8988T (cell line): ENCODE measurements around the gene GJA5.
"Not testable (repeated sequence)": the region's sequence is repeated elsewhere in the genome, so short reads cannot be mapped to it uniquely, and the experiment has no call there.

ENCODE experiments used
- DNase-seq: peaks from one replicate; pipeline ENCODE4 v3.0.0; 2011

The GJA5 gene

DNA sequence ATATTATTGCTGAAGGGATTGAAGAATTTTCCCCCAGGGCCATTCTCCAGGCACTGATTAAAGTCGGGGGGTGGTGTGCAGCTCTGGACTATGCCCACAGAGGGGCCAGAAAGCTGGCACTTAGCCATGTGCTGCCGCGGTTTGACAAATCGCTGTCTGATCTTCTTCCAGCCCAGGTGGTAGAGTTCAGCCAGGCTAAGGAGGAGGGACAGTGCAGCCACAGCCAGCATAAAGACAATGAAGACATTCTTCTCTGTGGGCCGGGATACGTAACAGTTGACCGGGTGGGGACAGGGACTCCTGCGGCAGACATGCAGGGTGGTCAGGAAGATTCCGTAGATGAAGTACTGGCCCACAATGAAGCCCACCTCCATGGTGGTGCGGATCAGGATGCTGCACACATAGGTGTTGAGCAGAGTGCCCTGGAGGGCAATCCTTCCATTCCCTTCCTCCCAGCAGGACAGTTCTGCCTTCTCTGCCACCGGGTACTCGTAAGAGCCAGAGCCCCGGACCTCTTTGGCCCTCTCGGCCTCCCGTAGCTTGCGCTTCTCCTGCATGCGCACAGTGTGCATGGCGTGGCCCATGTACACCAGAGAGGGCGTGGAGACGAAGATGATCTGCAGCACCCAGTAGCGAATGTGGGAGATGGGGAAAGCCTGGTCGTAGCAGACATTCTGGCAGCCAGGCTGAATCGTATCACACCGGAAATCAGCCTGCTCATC is 1.9 kb downstream of the GJA5 start:
- no peak for DNase-seq

GRCh38 chr1:147757015-147757990 is 3.1 kb downstream of the GJA5 start:
- DNase-seq = no peak

- DNase-seq = no peak
Observed at GRCh38 chr1:147756341-147756740, 4.1 kb downstream of the GJA5 start.

DNA sequence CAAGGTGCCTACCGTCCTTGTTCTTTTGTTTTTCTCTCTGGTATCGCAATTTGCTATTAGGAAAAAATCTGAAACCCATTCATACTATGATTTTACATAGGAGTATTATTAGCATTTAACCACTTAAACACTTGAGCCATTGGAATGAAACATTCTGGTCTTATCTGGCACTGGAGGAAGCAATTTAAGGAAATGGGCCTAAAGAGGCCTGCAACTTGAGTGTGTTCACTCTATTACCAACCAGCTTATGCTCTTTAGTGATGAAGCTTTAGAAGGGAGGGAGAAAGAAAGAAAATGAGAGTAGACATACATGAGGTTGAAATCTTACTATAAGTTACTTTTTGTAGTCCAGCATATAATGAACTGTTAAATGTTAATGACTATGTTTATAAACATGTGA is 5.7 kb downstream of the GJA5 start:
- DNase-seq = no peak

DNA sequence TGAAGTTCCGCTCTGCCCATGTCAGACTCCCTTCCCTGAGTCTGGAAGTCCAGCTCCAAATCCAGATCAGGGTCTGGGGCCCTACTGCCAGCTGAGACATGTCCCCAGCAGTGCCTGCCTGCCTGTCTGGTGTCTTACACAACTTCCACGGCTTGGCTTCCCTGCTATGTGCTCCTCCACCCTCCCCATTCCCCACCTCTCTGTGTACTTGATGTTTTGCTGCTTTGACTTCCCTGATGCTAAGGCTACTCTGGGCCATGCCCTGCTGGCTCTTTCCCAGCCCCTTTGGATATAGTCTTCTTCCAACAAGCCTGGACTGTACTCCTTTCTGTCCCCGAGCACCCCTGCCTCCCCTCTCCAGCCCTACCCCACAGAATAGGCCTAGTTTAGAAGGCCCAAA is 7.3 kb downstream of the GJA5 start:
- no peak for DNase-seq

GRCh38 chr1:147752511-147752910 is 7.9 kb downstream of the GJA5 start:
- DNase-seq = no peak

DNA sequence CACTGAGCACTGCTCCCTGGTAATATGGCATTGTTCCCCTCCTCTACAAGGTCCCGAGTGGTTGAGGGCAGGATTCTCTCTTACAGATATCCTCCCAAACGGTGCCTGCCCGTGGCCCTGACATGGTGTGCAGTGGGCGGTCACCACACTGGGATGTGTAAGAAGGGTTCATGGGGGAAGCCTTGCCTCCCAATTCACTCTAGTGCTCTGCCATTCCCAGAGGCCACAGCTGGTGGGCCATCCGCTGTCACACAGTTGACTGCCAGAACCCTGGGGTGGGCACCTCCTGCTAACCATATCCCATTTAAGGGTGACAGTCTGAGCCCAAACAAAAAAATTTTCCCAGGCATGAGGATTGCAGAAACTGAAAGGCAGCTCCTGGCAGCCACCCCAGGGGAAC is 9.1 kb downstream of the GJA5 start:
- no peak for DNase-seq

DNA sequence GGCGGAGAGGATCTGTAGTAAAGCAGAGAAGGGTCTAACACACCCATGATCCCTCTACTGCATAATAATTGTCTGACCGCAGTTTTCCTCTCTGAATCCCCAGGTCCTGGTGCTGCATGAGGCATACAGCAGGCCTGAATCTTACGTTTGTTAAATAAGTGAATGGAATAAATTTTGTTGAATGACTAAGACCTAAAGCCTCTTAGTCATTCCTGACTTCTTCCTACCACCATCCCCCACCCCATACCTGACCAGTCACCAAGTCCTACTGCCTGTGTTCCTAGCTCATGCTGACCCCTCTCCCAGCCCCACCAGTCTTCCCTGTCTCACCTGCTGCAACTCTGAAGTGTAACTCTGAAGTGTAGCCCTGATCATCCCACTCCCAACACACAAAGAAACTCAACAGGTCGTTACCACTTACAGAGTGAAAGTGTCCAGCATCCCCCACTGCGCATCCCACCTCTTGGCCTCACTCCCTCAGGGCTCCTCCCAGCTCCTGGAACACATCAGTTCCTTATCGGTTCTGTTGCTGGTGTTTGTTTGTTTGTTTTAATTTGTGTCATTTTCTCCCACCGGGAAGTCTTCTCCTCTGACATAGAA is 9.7 kb downstream of the GJA5 start:
- no peak for DNase-seq

DNA sequence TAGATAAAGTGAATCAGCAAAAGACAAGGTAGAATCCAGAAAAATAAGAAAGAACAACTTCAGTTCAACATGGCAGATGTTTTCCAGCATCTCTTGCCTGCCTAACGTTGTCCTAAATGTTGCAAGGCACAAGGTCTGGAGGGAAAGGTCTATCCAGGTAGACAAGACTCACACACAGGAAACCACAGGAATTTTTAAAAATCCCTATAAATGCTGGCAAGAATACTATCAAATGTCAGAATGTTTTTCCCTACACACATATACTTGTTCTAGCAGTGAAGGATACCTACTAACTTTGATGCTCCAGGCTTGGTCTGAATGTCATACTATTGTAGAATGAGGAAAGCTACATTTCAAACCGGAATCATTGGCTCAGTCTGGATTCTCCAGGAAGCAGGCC is 10.6 kb downstream of the GJA5 start:
- DNase-seq = no peak

GRCh38 chr1:147748676-147749350 is 11.6 kb downstream of the GJA5 start:
- DNase-seq = no peak

DNA sequence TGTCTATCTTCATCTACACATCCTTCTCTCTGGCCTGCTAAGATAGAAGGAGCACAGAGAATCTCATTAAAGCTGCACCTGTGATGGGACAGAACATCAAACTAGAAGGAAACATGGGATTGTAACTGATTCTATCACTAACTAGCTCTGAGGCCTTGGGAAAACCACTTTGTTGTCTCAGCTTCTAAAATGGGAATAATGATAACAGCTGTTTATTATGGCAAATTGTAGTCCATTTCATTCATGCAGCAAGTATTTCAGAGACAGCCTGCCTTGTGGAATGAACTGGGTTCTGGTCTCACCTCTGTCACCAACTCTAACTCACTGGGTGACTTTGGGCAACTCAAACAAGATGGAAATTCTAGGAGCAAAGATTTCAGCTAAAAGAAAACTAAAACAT is 12.4 kb downstream of the GJA5 start:
- DNase-seq = no peak

GRCh38 chr1:147745271-147745670 is 15.1 kb downstream of the GJA5 start:
- DNase-seq = no peak

GRCh38 chr1:147741065-147741464 is 19.3 kb downstream of the GJA5 start:
- DNase-seq = no peak

DNA sequence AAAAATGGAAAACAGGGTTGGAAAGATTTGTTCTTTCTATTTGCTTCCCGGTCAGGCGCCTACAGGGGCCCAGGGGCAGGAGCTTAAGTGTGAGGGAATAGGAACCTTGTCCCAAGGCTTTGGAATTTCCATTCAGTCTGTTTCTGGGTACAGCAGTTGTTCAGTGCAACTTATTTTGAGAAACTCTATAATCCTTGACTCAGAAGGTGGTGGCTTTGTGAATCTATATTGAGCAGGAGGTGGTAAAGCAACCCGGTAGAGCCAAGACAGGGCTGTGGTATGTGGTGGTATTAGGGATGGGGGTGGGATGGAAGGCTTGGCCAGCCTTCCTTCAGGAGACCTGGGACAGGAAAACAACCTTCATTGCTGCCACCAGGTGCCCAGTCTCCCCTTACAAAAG is 20.0 kb downstream of the GJA5 start:
- DNase-seq = no peak

DNA sequence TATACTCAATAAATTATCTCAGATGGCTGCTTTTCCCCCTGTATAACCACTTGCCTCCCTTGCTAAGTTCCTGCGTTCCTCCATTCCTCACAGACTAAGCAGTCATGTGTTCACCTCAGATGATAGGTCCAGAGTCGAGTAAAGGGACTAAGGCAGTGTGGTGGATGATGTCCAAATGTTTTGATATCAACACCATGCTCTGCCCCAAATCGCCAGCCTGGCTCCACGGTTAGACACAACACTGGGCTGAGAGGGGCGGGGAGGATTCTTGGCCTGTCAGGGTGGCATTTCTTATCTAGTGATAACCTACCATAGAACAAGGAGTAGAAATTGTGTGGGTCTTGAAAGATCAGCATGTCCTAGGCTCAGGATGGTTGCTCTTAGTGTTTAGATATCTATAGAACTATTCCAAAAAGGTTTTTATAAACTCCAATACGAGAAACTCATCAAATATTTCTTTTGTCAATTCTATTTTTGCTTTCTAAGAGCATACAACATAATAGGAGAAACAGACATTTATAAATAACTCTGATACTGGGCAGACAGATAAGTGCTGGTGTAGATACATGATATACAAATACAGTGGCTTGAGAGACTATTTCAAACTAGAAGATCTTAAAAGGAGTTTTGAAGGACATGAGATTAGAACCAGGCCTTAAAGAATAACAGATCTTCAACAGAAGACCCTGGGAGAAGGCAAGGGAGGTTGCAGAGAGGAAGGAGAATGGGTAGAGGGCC is 21.5 kb downstream of the GJA5 start:
- no peak for DNase-seq

- DNase-seq = no peak
Observed at GRCh38 chr1:147738129-147738528, 22.3 kb downstream of the GJA5 start.

DNA sequence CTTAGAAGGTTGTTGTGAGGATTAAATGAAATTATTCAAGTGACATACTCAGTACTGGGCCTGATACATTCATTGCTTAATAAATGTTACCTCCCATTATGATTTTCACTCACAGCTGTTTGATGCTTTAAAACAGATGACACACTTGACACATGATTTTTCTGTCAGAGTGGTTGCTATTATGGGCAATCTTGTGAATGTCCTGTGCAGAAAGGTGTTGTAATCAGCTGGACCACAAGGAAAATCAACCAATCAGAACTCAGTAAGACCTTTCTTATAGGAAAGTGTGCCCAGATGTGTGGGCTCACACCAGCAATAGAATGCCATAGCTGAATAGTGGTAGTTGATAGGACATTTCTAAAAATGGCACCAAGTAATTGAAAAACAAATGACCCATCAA is 23.5 kb downstream of the GJA5 start:
- no peak for DNase-seq

DNA sequence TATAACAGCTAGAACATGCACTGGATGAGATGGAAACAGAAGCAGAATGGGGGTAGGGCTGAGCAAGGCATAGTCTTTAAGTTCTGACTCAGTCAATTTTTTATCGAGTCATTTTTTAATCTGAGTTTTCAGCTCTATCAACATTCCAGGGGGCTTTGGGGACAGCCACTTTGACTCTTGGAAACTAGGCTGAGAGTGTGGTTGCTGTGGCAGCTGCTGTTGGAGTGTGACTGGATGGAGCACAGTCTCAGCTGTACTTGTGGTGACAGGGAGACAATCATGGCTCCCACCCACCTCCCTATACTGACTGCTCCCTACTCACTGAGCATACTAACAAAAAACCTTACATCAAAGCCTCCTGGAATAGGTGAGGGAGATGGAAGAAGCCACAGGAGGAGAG is 25.0 kb downstream of the GJA5 start:
- no peak for DNase-seq

DNA sequence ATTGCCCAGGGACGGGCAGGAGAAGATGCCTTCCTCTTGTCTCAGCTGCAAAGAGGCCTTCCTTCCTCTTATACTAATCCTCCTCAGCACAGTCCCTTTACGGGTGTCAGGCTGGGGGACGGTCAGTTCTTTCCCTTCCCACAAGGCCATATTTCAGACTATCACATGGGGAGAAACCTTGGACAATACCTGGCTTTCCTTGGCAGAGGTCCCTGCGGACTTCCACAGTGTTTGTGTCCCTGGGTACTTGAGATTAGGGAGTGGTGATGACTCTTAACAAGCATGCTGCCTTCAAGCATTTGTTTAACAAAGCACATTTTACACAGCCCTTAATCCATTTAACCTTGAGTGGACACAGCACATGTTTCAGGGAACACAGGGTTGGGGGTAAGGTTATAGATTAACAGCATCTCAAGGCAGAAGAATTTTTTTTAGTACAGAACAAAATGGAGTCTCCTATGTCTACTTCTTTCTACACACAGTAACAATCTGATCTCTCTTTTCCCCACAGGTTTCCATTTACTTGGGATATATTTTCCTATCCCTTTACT is 26.0 kb downstream of the GJA5 start:
- not testable (repeated sequence) for DNase-seq

GRCh38 chr1:147729315-147729714 is 31.1 kb downstream of the GJA5 start:
- DNase-seq = no peak

DNA sequence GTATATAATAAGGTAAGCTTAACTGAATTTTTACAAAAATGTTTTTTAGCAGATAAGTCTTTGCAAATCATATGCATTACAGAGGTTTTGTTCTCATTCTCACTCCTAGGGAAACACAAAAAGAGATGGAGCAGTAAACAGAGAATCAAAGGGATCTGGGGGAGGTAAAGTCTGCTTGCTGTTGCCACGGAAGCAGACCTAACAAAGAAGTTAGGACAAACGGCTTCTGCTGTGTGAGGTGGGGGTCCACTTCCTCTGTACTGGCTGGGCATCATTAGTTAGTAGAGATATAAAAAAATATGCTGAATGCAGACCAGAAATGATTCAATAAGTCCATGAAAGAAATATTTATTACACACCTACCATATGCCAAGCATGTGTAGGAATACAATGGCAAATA is 34.2 kb downstream of the GJA5 start:
- no peak for DNase-seq

DNA sequence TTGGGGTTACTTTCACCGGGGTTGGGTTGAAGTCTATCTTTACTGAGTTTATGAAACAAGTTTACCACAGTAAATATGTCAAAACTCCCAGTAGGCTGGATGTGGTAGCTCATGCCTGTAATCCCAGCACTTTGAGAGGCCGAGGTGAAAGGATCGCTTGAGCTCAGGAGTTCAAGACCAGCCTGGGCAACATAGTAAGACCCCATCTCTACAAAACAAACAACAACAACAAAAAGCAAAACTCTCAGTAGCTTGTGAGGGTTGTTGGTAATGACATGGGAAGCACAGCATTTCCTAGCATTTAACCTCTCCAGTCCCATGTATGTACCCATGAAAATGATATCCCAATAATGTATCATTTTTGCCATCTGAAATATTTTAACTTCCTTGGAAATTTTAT is 34.7 kb downstream of the GJA5 start:
- no peak for DNase-seq
